Right atrium auricular region (tissue), 2 donors: ENCODE measurements around the gene CHD6. TPM values are rescaled to one million over a fixed set of nuclear protein-coding genes. Genes with fewer than 3 reads are reported as not detected.

Source experiments
- DNase-seq: peaks from one replicate; pipeline ENCODE4 v3.0.0-alpha.2; 2019; ENCODE audit warnings: low spot score
- H3K27ac ChIP-seq, 2 donors: fragments of 200-600 bp; sonication (generic); 1 replicate in 1 of 2; 2 replicates in 1 of 2; pipeline ENCODE4 v1.5.1; 2016 to 2019
- H3K27me3 ChIP-seq, 2 donors: fragments of 200-600 bp; sonication (generic); one replicate each; pipeline versions ENCODE4 v1.5.1 to v1.6.0; 2017 to 2019
- H3K36me3 ChIP-seq: fragments of 200-600 bp; sonication (generic); one replicate; pipeline ENCODE4 v1.5.1; 2016
- H3K4me1 ChIP-seq, 2 donors: fragments of 200-600 bp; sonication (generic); one replicate each; pipeline versions ENCODE4 v1.5.1 to v1.6.0; 2017 to 2019
- H3K4me3 ChIP-seq, 2 donors: fragments of 200-600 bp; sonication (generic); 1 replicate in 1 of 2; 2 replicates in 1 of 2; pipeline ENCODE4 v1.5.1; 2017 to 2019; ENCODE audit warnings: mild to moderate bottlenecking in 1 of 2, moderate library complexity in 1 of 2
- H3K9me3 ChIP-seq, 2 donors: fragments of 200-600 bp; sonication (generic); one replicate each; pipeline ENCODE4 v1.5.1; 2019
- CTCF ChIP-seq, 2 donors: fragments of 200-600 bp; sonication (generic); IDR thresholded peaks; one replicate each; pipeline ENCODE4 v1.5.1; 2019; ENCODE audit warnings: antibody characterized with exemption in 2 of 2
- total RNA-seq, 2 donors: library from RNA; depleted of rRNA; stranded (reverse); fragments of >200 nt; gene quantifications; one replicate each; pipeline ENCODE4 v1.1.0, GENCODE V29; 2016

CHD6 gene
- total RNA-seq, 2 donors from 2014 or later, result 22.2 to 27.4 TPM

- H3K4me1 ChIP-seq, result no peaks in the 10 kb centered on the region
- no peak for TF ChIP-seq CTCF (IDR thresholded peaks at IDR 0.05)
- no peaks in the 10 kb centered on the region for H3K27me3 ChIP-seq
- no peaks in the 10 kb centered on the region for H3K9me3 ChIP-seq
- no peak for DNase-seq
- no peaks in the 10 kb centered on the region for H3K36me3 ChIP-seq
- H3K27ac ChIP-seq, result no peak overlapping the region
- H3K4me3 ChIP-seq, result no peak overlapping the region
These were observed 71.0 kb downstream of the CHD6 start for GRCh38 chr20:41547221-41547620.

- no peaks in the 10 kb centered on the region for H3K9me3 ChIP-seq
- H3K4me3 ChIP-seq, result no peak overlapping the region
- DNase-seq, result no peak
- H3K4me1 ChIP-seq, result no peaks in the 10 kb centered on the region
- H3K36me3 ChIP-seq, result no peaks in the 10 kb centered on the region
- TF ChIP-seq CTCF (IDR thresholded peaks at IDR 0.05), result no peak
- no peak overlapping the region for H3K27ac ChIP-seq
- no peaks in the 10 kb centered on the region for H3K27me3 ChIP-seq
These were observed 71.6 kb downstream of the CHD6 start for GRCh38 chr20:41546535-41546934.

GRCh38 chr20:41544472-41544871 is 73.7 kb downstream of the CHD6 start:
- no peak overlapping the region for H3K4me3 ChIP-seq
- no peaks in the 10 kb centered on the region for H3K9me3 ChIP-seq
- no peaks in the 10 kb centered on the region for H3K4me1 ChIP-seq
- H3K27me3 ChIP-seq, result no peaks in the 10 kb centered on the region
- no peaks in the 10 kb centered on the region for H3K36me3 ChIP-seq
- H3K27ac ChIP-seq, result no peak overlapping the region
- DNase-seq, result no peak
- TF ChIP-seq CTCF (IDR thresholded peaks at IDR 0.05), result no peak

- H3K9me3 ChIP-seq, result peaks cover 0 to 3% of the 10 kb centered on the region in 2 donors
- no peak overlapping the region for H3K4me3 ChIP-seq
- H3K27me3 ChIP-seq, result no peaks in the 10 kb centered on the region
- TF ChIP-seq CTCF (IDR thresholded peaks at IDR 0.05), result no peak
- H3K4me1 ChIP-seq, result no peaks in the 10 kb centered on the region
- no peak for DNase-seq
- H3K36me3 ChIP-seq, result peaks cover 6% of the 10 kb centered on the region
- no peak overlapping the region for H3K27ac ChIP-seq
These were observed 77.3 kb downstream of the CHD6 start for GRCh38 chr20:41540918-41541317.

GRCh38 chr20:41540459-41540858 is 77.7 kb downstream of the CHD6 start:
- no peaks in the 10 kb centered on the region for H3K27me3 ChIP-seq
- H3K4me1 ChIP-seq, result no peaks in the 10 kb centered on the region
- peaks cover 6% of the 10 kb centered on the region for H3K36me3 ChIP-seq
- no peak for TF ChIP-seq CTCF (IDR thresholded peaks at IDR 0.05)
- DNase-seq, result no peak
- no peak overlapping the region for H3K27ac ChIP-seq
- H3K9me3 ChIP-seq, result peaks cover 0 to 3% of the 10 kb centered on the region in 2 donors
- no peak overlapping the region for H3K4me3 ChIP-seq

GRCh38 chr20:41538810-41539596 is 79.2 kb downstream of the CHD6 start:
- DNase-seq, result no peak

More at GRCh38 chr20:41538810-41539596, 79.2 kb downstream of the CHD6 start:
- Histone ChIP-seq H3K27ac (no peak overlapping the region), H3K9me3 (peaks cover 0 to 3% of the 10 kb centered on the region in 2 donors), H3K4me1 (no peaks in the 10 kb centered on the region), H3K36me3 (peaks cover 6% of the 10 kb centered on the region), H3K27me3 (no peaks in the 10 kb centered on the region), H3K4me3 (no peak overlapping the region)
- TF ChIP-seq CTCF (IDR thresholded peaks at IDR 0.05), result no peak
